ENCODE measurements around the gene NFKBIZ. TPM values are rescaled to one million over a fixed set of nuclear protein-coding genes. Genes with fewer than 3 reads are reported as not detected.

NFKBIZ gene
- total and polyA plus RNA-seq, 2 donors (not counting 3 experiments of a cell fraction or from before 2014, with no cell fraction given): 17.5 to 28.9 TPM

GRCh38 chr3:101801174-101801573, 48.1 kb upstream of the NFKBIZ start:
- POLR2A ChIA-PET: no interaction called here
- Histone ChIP-seq H3K27me3 (ENCODE audit: control insufficient read depth in 2 of 2, insufficient read depth in 2 of 2, low read length in 2 of 2) (no peaks in the 10 kb centered on the region), H3K79me2 (ENCODE audit: control insufficient read depth, insufficient read depth, low read length) (no peaks in the 10 kb centered on the region), H3K4me3 (replicated peaks in 1 of 3; ENCODE audit: insufficient read depth in 1 of 3, low read depth in 1 of 3, low read length in 3 of 3) (no peak overlapping the region), H3K9ac (replicated peaks; ENCODE audit: extremely low read depth, insufficient read depth, low read length) (no peak overlapping the region), H2AFZ (ENCODE audit: low read depth, low read length) (no peak overlapping the region), H4K20me1 (replicated peaks; ENCODE audit: control insufficient read depth, extremely low read depth, insufficient read depth, low read length) (no peaks in the 10 kb centered on the region), H3K27ac (ENCODE audit: insufficient read depth, low read depth, low read length) (no peak overlapping the region), H3K9me1 (replicated peaks; ENCODE audit: control insufficient read depth, extremely low read depth, insufficient read depth, low read length) (no peaks in the 10 kb centered on the region), H3K4me1 (ENCODE audit: control insufficient read depth, extremely low read depth, insufficient read depth, low read length) (peaks cover 2% of the 10 kb centered on the region), H3K9me3 (replicated peaks; ENCODE audit: control insufficient read depth, insufficient read depth, low read length) (no peaks in the 10 kb centered on the region), H3K4me2 (ENCODE audit: insufficient read depth, low read length) (no peak overlapping the region), H3K36me3 (ENCODE audit: control insufficient read depth in 2 of 2, extremely low read depth in 1 of 2, insufficient read depth in 2 of 2, low read length in 2 of 2) (peaks cover 0 to 2% of the 10 kb centered on the region in 2 experiments)
- dilution Hi-C loops (cut with MboI; ENCODE audit: extremely low pct_ligation_motif_present, low sequenced_read_pairs): no loop called here
- CTCF ChIA-PET: interaction anchor here (1.2 to 7.0 kb wide), 4 partner anchors 105 to 736 kb away, joined by 3 to 94 read pairs (median 22); no protein-coding TSS in a partner anchor
- no peak for DNase-seq (ENCODE audit: low read depth, low spot score)
- no peak for TF ChIP-seq POLR2AphosphoS5 (IDR thresholded peaks at IDR 0.05; ENCODE audit: insufficient read depth, low read depth, low read length)
- no peak for FAIRE-seq
- intact Hi-C loops (cut with micrococcal nuclease): no loop called here
- no TSS peak for BruUV-seq (replicated peaks)

DNA sequence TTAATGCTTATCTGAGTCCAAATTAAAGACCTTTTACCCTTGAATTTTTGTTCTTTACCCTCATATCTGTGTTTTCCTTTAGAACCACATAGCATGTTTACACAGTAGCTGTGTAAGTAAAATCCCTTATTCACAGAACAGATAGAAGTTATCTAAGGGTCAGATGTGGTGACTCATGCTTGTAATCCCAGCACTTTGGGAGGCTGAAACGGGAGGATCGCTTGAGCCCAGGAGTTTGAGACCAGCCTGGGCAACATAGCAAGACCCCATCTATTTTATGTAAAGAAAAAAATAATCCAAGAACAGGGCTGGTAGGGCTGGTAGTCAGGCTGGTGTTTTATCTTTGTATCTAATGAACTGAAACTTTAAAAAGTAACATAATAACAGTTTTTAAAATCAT, 47.1 kb upstream of the NFKBIZ start:
- dilution Hi-C loops (cut with MboI; ENCODE audit: extremely low pct_ligation_motif_present, low sequenced_read_pairs): no loop called here
- no TSS peak for BruUV-seq (replicated peaks)

More for the DNA sequence above, 47.1 kb upstream of the NFKBIZ start:
- H3K4me3 ChIP-seq (replicated peaks in 1 of 3; ENCODE audit: insufficient read depth in 1 of 3, low read depth in 1 of 3, low read length in 3 of 3): no peak overlapping the region
- no peak overlapping the region for H3K9ac ChIP-seq (replicated peaks; ENCODE audit: extremely low read depth, insufficient read depth, low read length)
- CTCF ChIA-PET: interaction anchor here (0.7 to 7.0 kb wide), 23 partner anchors 7 to 735 kb away, joined by 3 to 94 read pairs (median 6); partner anchors contain the start of genes NFKBIZ and NXPE3
- no peak overlapping the region for H3K27ac ChIP-seq (ENCODE audit: insufficient read depth, low read depth, low read length)
- H3K79me2 ChIP-seq (ENCODE audit: control insufficient read depth, insufficient read depth, low read length): no peaks in the 10 kb centered on the region
- no peaks in the 10 kb centered on the region for H3K9me3 ChIP-seq (replicated peaks; ENCODE audit: control insufficient read depth, insufficient read depth, low read length)
- H3K27me3 ChIP-seq (ENCODE audit: control insufficient read depth in 2 of 2, insufficient read depth in 2 of 2, low read length in 2 of 2): no peaks in the 10 kb centered on the region
- H3K36me3 ChIP-seq (ENCODE audit: control insufficient read depth in 2 of 2, extremely low read depth in 1 of 2, insufficient read depth in 2 of 2, low read length in 2 of 2): peaks cover 0 to 2% of the 10 kb centered on the region in 2 experiments
- H2AFZ ChIP-seq (ENCODE audit: low read depth, low read length): no peak overlapping the region
- intact Hi-C loops (cut with micrococcal nuclease): loop anchor here (2.0 kb wide), 1 partner anchor 107 kb away; no protein-coding TSS in a partner anchor
- no peaks in the 10 kb centered on the region for H4K20me1 ChIP-seq (replicated peaks; ENCODE audit: control insufficient read depth, extremely low read depth, insufficient read depth, low read length)
- no peak overlapping the region for H3K4me2 ChIP-seq (ENCODE audit: insufficient read depth, low read length)
- DNase-seq (ENCODE audit: low read depth, low spot score) (no peak), FAIRE-seq (no peak)
- TF ChIP-seq FOS (IDR thresholded peaks at IDR 0.05; ENCODE audit: borderline replicate concordance, insufficient read depth, low read length) (no peak), POLR2A (IDR thresholded peaks at IDR 0.05; ENCODE audit: low read depth, low read length) (no peak), MYC (IDR thresholded peaks at IDR 0.05; ENCODE audit: low read depth, low read length) (no peak), POLR2AphosphoS5 (IDR thresholded peaks at IDR 0.05; ENCODE audit: insufficient read depth, low read depth, low read length) (no peak), JUN (IDR thresholded peaks at IDR 0.05; ENCODE audit: borderline replicate concordance, insufficient read depth, insufficient read length, low read depth) (no peak), GATA2 (IDR thresholded peaks at IDR 0.05; ENCODE audit: insufficient read depth, insufficient read length, low read depth, low read length) (no peak), EZH2 (IDR thresholded peaks at IDR 0.05; ENCODE audit: borderline replicate concordance, low read depth, low read length, severe bottlenecking) (no peak)
- TF ChIP-seq, protein P1, sequence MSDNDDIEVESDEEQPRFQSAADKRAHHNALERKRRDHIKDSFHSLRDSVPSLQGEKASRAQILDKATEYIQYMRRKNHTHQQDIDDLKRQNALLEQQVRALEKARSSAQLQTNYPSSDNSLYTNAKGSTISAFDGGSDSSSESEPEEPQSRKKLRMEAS (IDR thresholded peaks at IDR 0.05; ENCODE audit: insufficient read depth, insufficient read length): no peak
- TF ChIP-seq, protein P2, sequence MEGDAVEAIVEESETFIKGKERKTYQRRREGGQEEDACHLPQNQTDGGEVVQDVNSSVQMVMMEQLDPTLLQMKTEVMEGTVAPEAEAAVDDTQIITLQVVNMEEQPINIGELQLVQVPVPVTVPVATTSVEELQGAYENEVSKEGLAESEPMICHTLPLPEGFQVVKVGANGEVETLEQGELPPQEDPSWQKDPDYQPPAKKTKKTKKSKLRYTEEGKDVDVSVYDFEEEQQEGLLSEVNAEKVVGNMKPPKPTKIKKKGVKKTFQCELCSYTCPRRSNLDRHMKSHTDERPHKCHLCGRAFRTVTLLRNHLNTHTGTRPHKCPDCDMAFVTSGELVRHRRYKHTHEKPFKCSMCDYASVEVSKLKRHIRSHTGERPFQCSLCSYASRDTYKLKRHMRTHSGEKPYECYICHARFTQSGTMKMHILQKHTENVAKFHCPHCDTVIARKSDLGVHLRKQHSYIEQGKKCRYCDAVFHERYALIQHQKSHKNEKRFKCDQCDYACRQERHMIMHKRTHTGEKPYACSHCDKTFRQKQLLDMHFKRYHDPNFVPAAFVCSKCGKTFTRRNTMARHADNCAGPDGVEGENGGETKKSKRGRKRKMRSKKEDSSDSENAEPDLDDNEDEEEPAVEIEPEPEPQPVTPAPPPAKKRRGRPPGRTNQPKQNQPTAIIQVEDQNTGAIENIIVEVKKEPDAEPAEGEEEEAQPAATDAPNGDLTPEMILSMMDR (IDR thresholded peaks at IDR 0.05; ENCODE audit: extremely low read depth in 1 of 2, insufficient read depth in 1 of 2, low read depth in 1 of 2, low read length in 2 of 2): no peak
- POLR2A ChIA-PET: no interaction called here
- H3K9me1 ChIP-seq (replicated peaks; ENCODE audit: control insufficient read depth, extremely low read depth, insufficient read depth, low read length): no peaks in the 10 kb centered on the region
- no peaks in the 10 kb centered on the region for H3K4me1 ChIP-seq (ENCODE audit: control insufficient read depth, extremely low read depth, insufficient read depth, low read length)
